ENCODE measurements around the gene CEP85L. TPM values are rescaled to one million over a fixed set of nuclear protein-coding genes. Genes with fewer than 3 reads are reported as not detected.
"Not testable (repeated sequence)": the region's sequence is repeated elsewhere in the genome, so short reads cannot be mapped to it uniquely, and the experiment has no call there.

Gene CEP85L
- total RNA-seq, 2 experiments from 2014 or later, result 48.9 to 53.1 TPM

- ATAC-seq (ENCODE audit: low read depth) (no peak), DNase-seq (no peak)
- H3K36me3 Mint-ChIP-seq, result peaks cover 25% of the 10 kb centered on the region
- H3K27ac Mint-ChIP-seq, result no peak overlapping the region
- H3K27me3 Mint-ChIP-seq, result no peaks in the 10 kb centered on the region
- POLR2A ChIA-PET, result no interaction called here
- H3K4me1 Mint-ChIP-seq, result no peaks in the 10 kb centered on the region
- no peak overlapping the region for H3K4me3 Mint-ChIP-seq
- H3K9me3 Mint-ChIP-seq, result no peaks in the 10 kb centered on the region
Measured at GRCh38 chr6:118460958-118461470, 190.4 kb downstream of the CEP85L start.

DNA sequence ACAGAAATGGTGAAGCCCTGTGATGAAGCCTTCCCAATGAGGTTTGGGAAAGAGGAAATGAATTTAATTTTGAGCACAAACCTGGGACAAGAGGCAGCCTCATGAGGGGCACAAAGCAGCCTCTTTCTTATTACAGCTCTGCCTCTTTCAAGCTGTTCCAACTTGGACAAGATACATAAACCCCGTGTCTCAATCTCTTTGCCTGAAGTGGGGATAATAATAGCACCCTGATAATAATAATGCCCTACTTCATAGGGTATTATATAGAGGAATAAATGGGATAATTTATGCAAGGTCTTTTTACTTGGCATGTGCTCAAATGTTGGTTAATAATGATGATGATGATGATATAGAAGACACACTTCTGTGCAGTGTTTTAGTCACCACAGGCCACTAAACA lies 194.4 kb downstream of the CEP85L start:
- H3K4me1 Mint-ChIP-seq, result no peaks in the 10 kb centered on the region
- ATAC-seq (ENCODE audit: low read depth) (no peak), DNase-seq (no peak)
- POLR2A ChIA-PET, result no interaction called here
- H3K36me3 Mint-ChIP-seq, result peaks cover 11% of the 10 kb centered on the region
- H3K27ac Mint-ChIP-seq, result no peak overlapping the region
- no peak overlapping the region for H3K4me3 Mint-ChIP-seq
- peaks cover 9% of the 10 kb centered on the region for H3K9me3 Mint-ChIP-seq
- no peaks in the 10 kb centered on the region for H3K27me3 Mint-ChIP-seq

- Mint-ChIP-seq H3K27ac (no peak overlapping the region), H3K27me3 (no peaks in the 10 kb centered on the region), H3K9me3 (peaks cover 16% of the 10 kb centered on the region), H3K36me3 (peaks cover 4% of the 10 kb centered on the region), H3K4me1 (no peaks in the 10 kb centered on the region), H3K4me3 (no peak overlapping the region)
- DNase-seq, result no peak
- no peak for ATAC-seq (ENCODE audit: low read depth)
- POLR2A ChIA-PET, result no interaction called here
Measured at GRCh38 chr6:118451839-118452238, 199.6 kb downstream of the CEP85L start.

- Mint-ChIP-seq H3K27me3 (no peaks in the 10 kb centered on the region), H3K27ac (no peak overlapping the region), H3K36me3 (peaks cover 15% of the 10 kb centered on the region), H3K4me3 (no peak overlapping the region), H3K4me1 (no peaks in the 10 kb centered on the region), H3K9me3 (peaks cover 25% of the 10 kb centered on the region)
- POLR2A ChIA-PET, result no interaction called here
- ATAC-seq (ENCODE audit: low read depth) (no peak), DNase-seq (no peak)
Measured at GRCh38 chr6:118444796-118445195, 206.6 kb downstream of the CEP85L start.

GRCh38 chr6:118436482-118436881 lies 214.9 kb downstream of the CEP85L start:
- no peak overlapping the region for H3K4me3 Mint-ChIP-seq
- H3K9me3 Mint-ChIP-seq, result peaks cover 20% of the 10 kb centered on the region
- ATAC-seq (ENCODE audit: low read depth) (no peak), DNase-seq (no peak)
- no peaks in the 10 kb centered on the region for H3K27me3 Mint-ChIP-seq
- H3K4me1 Mint-ChIP-seq, result no peaks in the 10 kb centered on the region
- POLR2A ChIA-PET, result no interaction called here
- H3K36me3 Mint-ChIP-seq, result peaks cover 5% of the 10 kb centered on the region
- H3K27ac Mint-ChIP-seq, result no peak overlapping the region

GRCh38 chr6:118434147-118434546 lies 217.2 kb downstream of the CEP85L start:
- H3K4me3 Mint-ChIP-seq; H3K27ac Mint-ChIP-seq; DNase-seq; POLR2A ChIA-PET; H3K4me1 Mint-ChIP-seq; H3K36me3 Mint-ChIP-seq; H3K27me3 Mint-ChIP-seq; ATAC-seq (ENCODE audit: low read depth): not testable (repeated sequence)
- H3K9me3 Mint-ChIP-seq, result peaks cover 15% of the 10 kb centered on the region

DNA sequence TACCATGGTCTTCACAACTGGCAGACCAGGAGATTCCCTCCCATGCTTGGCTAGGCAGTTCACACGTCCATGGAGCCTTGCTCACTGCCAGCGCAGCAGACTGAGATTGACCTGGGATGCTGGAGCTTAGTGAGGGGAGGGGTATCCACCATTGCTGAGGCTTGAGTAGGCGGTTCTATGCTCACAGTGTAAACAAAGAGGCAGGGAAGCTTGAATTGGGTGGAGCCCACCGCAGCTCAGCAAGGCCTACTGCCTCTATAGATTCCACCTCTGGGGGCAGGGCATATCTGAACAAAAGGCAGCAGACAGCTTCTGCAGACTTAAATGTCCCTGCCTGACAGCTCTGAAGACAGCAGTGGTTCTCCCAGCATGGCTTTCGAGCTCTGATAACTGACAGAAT lies 230.1 kb downstream of the CEP85L start:
- H3K4me1 Mint-ChIP-seq; ATAC-seq (ENCODE audit: low read depth); H3K27me3 Mint-ChIP-seq; H3K36me3 Mint-ChIP-seq; H3K9me3 Mint-ChIP-seq; POLR2A ChIA-PET; H3K4me3 Mint-ChIP-seq; H3K27ac Mint-ChIP-seq; DNase-seq: not testable (repeated sequence)

DNA sequence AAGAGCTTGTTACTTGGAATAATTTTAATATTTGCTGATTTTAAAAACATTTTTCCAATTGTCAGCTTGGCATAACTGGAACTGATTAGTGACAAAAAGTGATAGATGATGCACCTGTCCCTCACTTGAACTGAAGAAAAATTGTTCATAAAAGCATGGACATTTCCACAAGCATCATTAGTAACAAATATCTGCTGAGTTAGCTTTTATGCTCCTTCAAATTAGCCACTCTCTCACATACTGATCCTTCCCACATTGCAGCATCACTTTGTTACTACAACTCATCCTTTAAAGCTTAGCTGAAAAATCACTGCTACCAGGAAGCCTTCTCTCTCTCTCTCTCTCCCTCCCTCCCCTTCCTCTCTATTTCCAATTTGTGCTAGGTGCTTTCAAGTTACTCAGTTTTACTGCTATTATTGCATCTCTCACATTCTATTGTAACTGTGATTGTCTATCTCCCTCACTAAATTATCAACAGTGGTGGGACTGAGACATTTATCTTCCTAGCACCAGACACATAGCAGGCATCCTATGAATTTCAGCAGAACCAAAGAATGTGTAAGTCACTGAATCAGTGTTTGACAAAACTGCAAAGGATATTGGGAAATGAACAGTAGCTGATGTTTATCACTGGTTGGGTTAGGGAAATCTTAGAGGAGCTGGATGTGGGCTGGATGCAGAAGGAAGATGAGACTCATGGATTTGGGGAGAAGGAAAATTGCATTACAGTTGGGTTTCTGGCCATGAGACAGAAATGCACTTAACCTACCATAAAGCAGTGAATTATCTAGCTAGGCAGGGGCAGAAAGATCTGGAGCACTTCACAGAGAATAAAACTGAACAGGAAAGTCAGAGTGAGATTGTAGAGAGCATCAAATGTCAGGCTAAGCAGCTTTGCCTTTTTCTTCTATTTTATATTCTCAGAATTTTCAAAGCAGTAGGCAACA lies 231.7 kb downstream of the CEP85L start:
- peaks cover 4% of the 10 kb centered on the region for H3K36me3 Mint-ChIP-seq
- H3K4me1 Mint-ChIP-seq, result no peaks in the 10 kb centered on the region
- no peak overlapping the region for H3K4me3 Mint-ChIP-seq
- no peak overlapping the region for H3K27ac Mint-ChIP-seq
- ATAC-seq (ENCODE audit: low read depth) (no peak), DNase-seq (no peak)
- POLR2A ChIA-PET, result no interaction called here
- no peaks in the 10 kb centered on the region for H3K27me3 Mint-ChIP-seq
- peaks cover 6% of the 10 kb centered on the region for H3K9me3 Mint-ChIP-seq

Other genes with a start within 250 kb of the CEP85L start
- not detected for gene PLN, start 103.3 kb downstream of the CEP85L start, total RNA-seq
- 10 to 100 TPM; 64.6 to 66.8 TPM for gene ASF1A, start 242.6 kb upstream of the CEP85L start, total RNA-seq

All from activated naive CD8-positive, alpha-beta T cell treated with anti-CD3 and anti-CD28 coated beads, Interleukin-2, amount 10 ng/mL, durations not matched to agents 7 days and 5 days (primary cell).